ENCODE data around the gene CELF4. TPM values are rescaled to one million over a fixed set of nuclear protein-coding genes. Genes with fewer than 3 reads are reported as not detected.

Gene CELF4
- total and polyA plus RNA-seq, 2 of the 4 experiments (the other 2 are of a cell fraction): not detected

DNA sequence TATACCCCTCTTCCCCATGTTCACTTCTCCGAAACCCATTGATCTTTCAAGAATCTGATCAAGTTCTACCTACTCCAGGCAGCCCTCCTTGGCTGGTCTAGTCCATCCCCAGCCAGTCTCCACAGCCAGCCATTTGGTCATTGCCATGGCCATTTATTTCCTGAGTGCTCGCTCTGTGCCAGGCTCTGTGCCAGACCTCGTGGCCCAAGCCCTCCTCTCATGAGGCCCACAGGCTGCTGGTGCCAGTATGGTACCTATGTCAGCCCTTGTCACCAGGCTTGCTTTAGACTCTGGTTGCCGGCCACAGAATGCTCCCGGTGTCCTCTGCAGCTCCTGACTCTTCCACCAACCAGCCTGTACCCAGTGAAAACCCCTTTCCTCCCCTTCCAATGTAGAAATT, 78.8 kb downstream of the CELF4 start:
- H3K4me1 ChIP-seq (ENCODE audit: control insufficient read depth, insufficient read depth, low read length): no peaks in the 10 kb centered on the region
- no peak overlapping the region for H2AFZ ChIP-seq (replicated peaks; ENCODE audit: low read length, poor library complexity)
- H4K91ac ChIP-seq (ENCODE audit: insufficient read depth, low read depth, low read length): no peak overlapping the region
- ChIA-PET CTCF (no interaction called here), POLR2A (ENCODE audit: unreplicated experiment) (no interaction called here)
- no peaks in the 10 kb centered on the region for H4K20me1 ChIP-seq (ENCODE audit: insufficient read depth, low read length)
- H4K8ac ChIP-seq (ENCODE audit: low read depth in 2 of 2, low read length in 2 of 2): no peak overlapping the region
- no peaks in the 10 kb centered on the region for H3K9me3 ChIP-seq (ENCODE audit: control insufficient read depth, insufficient read depth, low read length)
- H3K27me3 ChIP-seq (ENCODE audit: control insufficient read depth, insufficient read depth, low read length): peaks cover 30% of the 10 kb centered on the region
- no peak overlapping the region for H2BK15ac ChIP-seq (ENCODE audit: low read depth, low read length)
- ATAC-seq (ENCODE audit: low read depth) (no peak), DNase-seq (no peak)
- in situ Hi-C loops (cut with MboI; ENCODE audit: low sequenced_read_pairs): loop anchor here (25.0 kb wide), 1 partner anchor 550 kb away; no protein-coding TSS in a partner anchor
- H3K4me2 ChIP-seq (ENCODE audit: low read depth, low read length): no peak overlapping the region
- H2BK20ac ChIP-seq (ENCODE audit: low read depth, low read length): no peak overlapping the region
- H3K9me1 ChIP-seq (ENCODE audit: insufficient read depth, low read length): no peaks in the 10 kb centered on the region
- no peak overlapping the region for H3K27ac ChIP-seq (ENCODE audit: insufficient read depth, low read length)
- H2AK9ac ChIP-seq (replicated peaks; ENCODE audit: low read depth, low read length, poor library complexity): no peak overlapping the region
- no peak overlapping the region for H2BK120ac ChIP-seq (ENCODE audit: low read depth, low read length)
- no peaks in the 10 kb centered on the region for H3K36me3 ChIP-seq (ENCODE audit: control insufficient read depth, insufficient read depth, low read length)
- H3K14ac ChIP-seq (replicated peaks; ENCODE audit: low read depth, low read length): no peak overlapping the region
- dilution Hi-C loops (cut with HindIII; ENCODE audit: low sequenced_read_pairs, unreplicated experiment): no loop called here
- H3K4me3 ChIP-seq (ENCODE audit: insufficient read depth, low read depth, low read length): no peak overlapping the region
- BruUV-seq (replicated peaks): no TSS peak
- H3K9ac ChIP-seq (ENCODE audit: low read depth, low read length): no peak overlapping the region
- no peak overlapping the region for H3K56ac ChIP-seq (ENCODE audit: extremely low read depth, insufficient read depth, low read length)
- no peak overlapping the region for H4K5ac ChIP-seq (ENCODE audit: low read depth, low read length)
- WGBS, 2 experiments (ENCODE audit: extremely low coverage in 2 of 2, insufficient read length in 1 of 2): 73% methylated on average over 2 of the region's 5 CpGs; no CpG with 5 or more reads in 1 of the 2 experiments
- H3K79me1 ChIP-seq (ENCODE audit: low read depth in 1 of 2, low read length in 2 of 2): no peaks in the 10 kb centered on the region
- H3K23ac ChIP-seq (ENCODE audit: low read depth, low read length): no peak overlapping the region
- TF ChIP-seq SMC3 (IDR thresholded peaks at IDR 0.05; ENCODE audit: low read depth, low read length): no peak
- TF ChIP-seq, protein P1, sequence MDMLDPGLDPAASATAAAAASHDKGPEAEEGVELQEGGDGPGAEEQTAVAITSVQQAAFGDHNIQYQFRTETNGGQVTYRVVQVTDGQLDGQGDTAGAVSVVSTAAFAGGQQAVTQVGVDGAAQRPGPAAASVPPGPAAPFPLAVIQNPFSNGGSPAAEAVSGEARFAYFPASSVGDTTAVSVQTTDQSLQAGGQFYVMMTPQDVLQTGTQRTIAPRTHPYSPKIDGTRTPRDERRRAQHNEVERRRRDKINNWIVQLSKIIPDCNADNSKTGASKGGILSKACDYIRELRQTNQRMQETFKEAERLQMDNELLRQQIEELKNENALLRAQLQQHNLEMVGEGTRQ (IDR thresholded peaks at IDR 0.05; ENCODE audit: low read depth, low read length): no peak
- TF ChIP-seq, protein P2, sequence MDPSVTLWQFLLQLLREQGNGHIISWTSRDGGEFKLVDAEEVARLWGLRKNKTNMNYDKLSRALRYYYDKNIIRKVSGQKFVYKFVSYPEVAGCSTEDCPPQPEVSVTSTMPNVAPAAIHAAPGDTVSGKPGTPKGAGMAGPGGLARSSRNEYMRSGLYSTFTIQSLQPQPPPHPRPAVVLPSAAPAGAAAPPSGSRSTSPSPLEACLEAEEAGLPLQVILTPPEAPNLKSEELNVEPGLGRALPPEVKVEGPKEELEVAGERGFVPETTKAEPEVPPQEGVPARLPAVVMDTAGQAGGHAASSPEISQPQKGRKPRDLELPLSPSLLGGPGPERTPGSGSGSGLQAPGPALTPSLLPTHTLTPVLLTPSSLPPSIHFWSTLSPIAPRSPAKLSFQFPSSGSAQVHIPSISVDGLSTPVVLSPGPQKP (IDR thresholded peaks at IDR 0.05; ENCODE audit: borderline replicate concordance, low read depth, low read length): no peak
- TF ChIP-seq MAZ (IDR thresholded peaks at IDR 0.05; ENCODE audit: borderline replicate concordance, low read depth, low read length): no peak
- TF ChIP-seq RCOR1 (IDR thresholded peaks at IDR 0.05; ENCODE audit: insufficient replicate concordance, low read length): no peak
- no peak for TF ChIP-seq POLR2A (IDR thresholded peaks at IDR 0.05; ENCODE audit: low read depth, low read length)
- no peak for TF ChIP-seq MXI1 (IDR thresholded peaks at IDR 0.05; ENCODE audit: borderline replicate concordance, low read depth, low read length)
- no peak for TF ChIP-seq RFX5 (IDR thresholded peaks at IDR 0.05; ENCODE audit: low read depth, low read length)
- TF ChIP-seq BHLHE40 (IDR thresholded peaks at IDR 0.05; ENCODE audit: low read depth, low read length): no peak
- no peak overlapping the region for H3K4ac ChIP-seq (ENCODE audit: low read depth, low read length)
- no peak overlapping the region for H2AK5ac ChIP-seq (ENCODE audit: low read depth, low read length)
- no peak overlapping the region for H3K18ac ChIP-seq (ENCODE audit: low read depth, low read length)
- intact Hi-C loops (cut with micrococcal nuclease): no loop called here
- no peak overlapping the region for H2BK5ac ChIP-seq (ENCODE audit: low read depth, low read length, poor library complexity, severe bottlenecking)
